WTC11 (cell line): ENCODE results near the gene CDK7. TPM values are rescaled to one million over a fixed set of nuclear protein-coding genes. Genes with fewer than 3 reads are reported as not detected.

Experiments
- AR ChIP-seq: fragments of 250-450 bp; sonication (Bioruptor Pico); IDR thresholded peaks from 2 replicates; pipeline ENCODE4 v1.9.0; 2021; ENCODE audit warnings: mild to moderate bottlenecking
- ATF3 ChIP-seq: sonication (generic); formaldehyde crosslinking; conservative IDR thresholded peaks from 2 replicates; pipeline ENCODE4 v1.8.1; 2022; ENCODE audit warnings: mild to moderate bottlenecking, missing genetic modification reagents
- CREM ChIP-seq: sonication (generic); formaldehyde crosslinking; IDR thresholded peaks from 2 replicates; pipeline ENCODE4 v1.8.1; 2022; ENCODE audit warnings: mild to moderate bottlenecking, missing genetic modification reagents, moderate library complexity
- GABPB1 ChIP-seq: sonication (generic); formaldehyde crosslinking; IDR thresholded peaks from 2 replicates; pipeline ENCODE4 v1.8.1; 2023; ENCODE audit warnings: mild to moderate bottlenecking, missing genetic modification reagents
- HMGXB4 ChIP-seq: sonication (generic); formaldehyde crosslinking; IDR thresholded peaks from 2 replicates; pipeline ENCODE4 v1.8.1; 2023; ENCODE audit warnings: mild to moderate bottlenecking, moderate library complexity, missing genetic modification reagents
- MAX ChIP-seq: sonication (generic); formaldehyde crosslinking; IDR thresholded peaks from 2 replicates; pipeline ENCODE4 v1.8.0; 2022; ENCODE audit warnings: mild to moderate bottlenecking, missing genetic modification reagents
- NFE2L1 ChIP-seq: sonication (generic); formaldehyde crosslinking; IDR thresholded peaks from 2 replicates; pipeline ENCODE4 v1.8.1; 2023; ENCODE audit warnings: missing genetic modification reagents
- NR2C2 ChIP-seq: sonication (generic); formaldehyde crosslinking; IDR thresholded peaks from 2 replicates; pipeline ENCODE4 v1.8.0; 2022; ENCODE audit warnings: mild to moderate bottlenecking, missing genetic modification reagents
- ZBTB21 ChIP-seq: sonication (generic); formaldehyde crosslinking; IDR thresholded peaks from 2 replicates; pipeline ENCODE4 v1.8.1; 2023; ENCODE audit warnings: mild to moderate bottlenecking, missing genetic modification reagents, borderline replicate concordance
- ZNF396 ChIP-seq: fragments of 250-450 bp; sonication (Bioruptor Pico); IDR thresholded peaks from 2 replicates; pipeline ENCODE4 v1.8.0; 2021; ENCODE audit warnings: mild to moderate bottlenecking, moderate library complexity, borderline replicate concordance
- ZNF671 ChIP-seq: fragments of 250-450 bp; sonication (Bioruptor Pico); IDR thresholded peaks from 2 replicates; pipeline ENCODE4 v1.8.0; 2021; ENCODE audit warnings: mild to moderate bottlenecking
- ZSCAN18 ChIP-seq: fragments of 250-450 bp; sonication (Bioruptor Pico); IDR thresholded peaks from 2 replicates; pipeline ENCODE4 v2.1.2; 2022; ENCODE audit warnings: mild to moderate bottlenecking, moderate library complexity
- total RNA-seq: library from RNA; stranded (reverse); gene quantifications from 3 replicates; pipeline ENCODE4 v1.2.3, GENCODE V29; 2021
- TF ChIP-seq, protein P1 (sequence below): sonication (generic); formaldehyde crosslinking; IDR thresholded peaks from 2 replicates; pipeline ENCODE4 v1.8.0; 2022; ENCODE audit warnings: mild to moderate bottlenecking, missing genetic modification reagents
- TF ChIP-seq, protein P2 (sequence below): sonication (generic); formaldehyde crosslinking; IDR thresholded peaks from 2 replicates; pipeline ENCODE4 v1.8.1; 2022; ENCODE audit warnings: mild to moderate bottlenecking, missing genetic modification reagents, moderate library complexity, borderline replicate concordance
- TF ChIP-seq, protein P3 (sequence below): fragments of 250-450 bp; sonication (Bioruptor Pico); IDR thresholded peaks from 2 replicates; pipeline ENCODE4 v1.9.0; 2021; ENCODE audit warnings: mild to moderate bottlenecking
- TF ChIP-seq, protein P4 (sequence below): sonication (generic); formaldehyde crosslinking; IDR thresholded peaks from 2 replicates; pipeline ENCODE4 v1.8.1; 2023; ENCODE audit warnings: mild to moderate bottlenecking, missing genetic modification reagents, borderline replicate concordance
- TF ChIP-seq, protein P5 (sequence below): fragments of 250-450 bp; sonication (Bioruptor Pico); IDR thresholded peaks from 2 replicates; pipeline ENCODE4 v1.8.0; 2021; ENCODE audit warnings: mild to moderate bottlenecking
- TF ChIP-seq, protein P6 (sequence below): sonication (generic); formaldehyde crosslinking; IDR thresholded peaks from 2 replicates; pipeline ENCODE4 v1.8.1; 2022; ENCODE audit warnings: low read depth, mild to moderate bottlenecking, moderate library complexity, missing genetic modification reagents, borderline replicate concordance
- TF ChIP-seq, protein P7 (sequence below): sonication (generic); formaldehyde crosslinking; IDR thresholded peaks from 2 replicates; pipeline ENCODE4 v1.8.0; 2023; ENCODE audit warnings: missing genetic modification reagents

CDK7 gene
- total RNA-seq, 1 experiment from 2014 or later, result 62.7 TPM

GRCh38 chr5:69217548-69218526, 16.8 kb upstream of the CDK7 start (continued):
- TF ChIP-seq, protein P1, sequence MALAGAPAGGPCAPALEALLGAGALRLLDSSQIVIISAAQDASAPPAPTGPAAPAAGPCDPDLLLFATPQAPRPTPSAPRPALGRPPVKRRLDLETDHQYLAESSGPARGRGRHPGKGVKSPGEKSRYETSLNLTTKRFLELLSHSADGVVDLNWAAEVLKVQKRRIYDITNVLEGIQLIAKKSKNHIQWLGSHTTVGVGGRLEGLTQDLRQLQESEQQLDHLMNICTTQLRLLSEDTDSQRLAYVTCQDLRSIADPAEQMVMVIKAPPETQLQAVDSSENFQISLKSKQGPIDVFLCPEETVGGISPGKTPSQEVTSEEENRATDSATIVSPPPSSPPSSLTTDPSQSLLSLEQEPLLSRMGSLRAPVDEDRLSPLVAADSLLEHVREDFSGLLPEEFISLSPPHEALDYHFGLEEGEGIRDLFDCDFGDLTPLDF, result no peak
- TF ChIP-seq, protein P2, sequence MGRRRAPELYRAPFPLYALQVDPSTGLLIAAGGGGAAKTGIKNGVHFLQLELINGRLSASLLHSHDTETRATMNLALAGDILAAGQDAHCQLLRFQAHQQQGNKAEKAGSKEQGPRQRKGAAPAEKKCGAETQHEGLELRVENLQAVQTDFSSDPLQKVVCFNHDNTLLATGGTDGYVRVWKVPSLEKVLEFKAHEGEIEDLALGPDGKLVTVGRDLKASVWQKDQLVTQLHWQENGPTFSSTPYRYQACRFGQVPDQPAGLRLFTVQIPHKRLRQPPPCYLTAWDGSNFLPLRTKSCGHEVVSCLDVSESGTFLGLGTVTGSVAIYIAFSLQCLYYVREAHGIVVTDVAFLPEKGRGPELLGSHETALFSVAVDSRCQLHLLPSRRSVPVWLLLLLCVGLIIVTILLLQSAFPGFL (CRISPR knock-in tag), result no peak
- TF ChIP-seq ZBTB21 (CRISPR knock-in tag) (peak; percentile 84; the same call in 1 of the 2 replicates), NR2C2 (CRISPR knock-in tag) (no peak), CREM (CRISPR knock-in tag) (no peak; the same call in 1 of the 2 replicates), AR (CRISPR knock-in tag) (peak; percentile 62; the same call in 1 of the 2 replicates), NFE2L1 (CRISPR knock-in tag) (no peak), ATF3 (no peak), HMGXB4 (CRISPR knock-in tag) (no peak), ZSCAN18 (CRISPR knock-in tag) (no peak), GABPB1 (CRISPR knock-in tag) (peak; percentile 64; the same call in 1 of the 2 replicates), ZNF671 (no peak), ZNF396 (no peak), MAX (CRISPR knock-in tag) (peak; percentile 87)
- TF ChIP-seq, protein P3, sequence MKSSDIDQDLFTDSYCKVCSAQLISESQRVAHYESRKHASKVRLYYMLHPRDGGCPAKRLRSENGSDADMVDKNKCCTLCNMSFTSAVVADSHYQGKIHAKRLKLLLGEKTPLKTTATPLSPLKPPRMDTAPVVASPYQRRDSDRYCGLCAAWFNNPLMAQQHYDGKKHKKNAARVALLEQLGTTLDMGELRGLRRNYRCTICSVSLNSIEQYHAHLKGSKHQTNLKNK, result 0 out of 2 replicates have a peak, but pooled peaks have one; percentile 44
- TF ChIP-seq, protein P4, sequence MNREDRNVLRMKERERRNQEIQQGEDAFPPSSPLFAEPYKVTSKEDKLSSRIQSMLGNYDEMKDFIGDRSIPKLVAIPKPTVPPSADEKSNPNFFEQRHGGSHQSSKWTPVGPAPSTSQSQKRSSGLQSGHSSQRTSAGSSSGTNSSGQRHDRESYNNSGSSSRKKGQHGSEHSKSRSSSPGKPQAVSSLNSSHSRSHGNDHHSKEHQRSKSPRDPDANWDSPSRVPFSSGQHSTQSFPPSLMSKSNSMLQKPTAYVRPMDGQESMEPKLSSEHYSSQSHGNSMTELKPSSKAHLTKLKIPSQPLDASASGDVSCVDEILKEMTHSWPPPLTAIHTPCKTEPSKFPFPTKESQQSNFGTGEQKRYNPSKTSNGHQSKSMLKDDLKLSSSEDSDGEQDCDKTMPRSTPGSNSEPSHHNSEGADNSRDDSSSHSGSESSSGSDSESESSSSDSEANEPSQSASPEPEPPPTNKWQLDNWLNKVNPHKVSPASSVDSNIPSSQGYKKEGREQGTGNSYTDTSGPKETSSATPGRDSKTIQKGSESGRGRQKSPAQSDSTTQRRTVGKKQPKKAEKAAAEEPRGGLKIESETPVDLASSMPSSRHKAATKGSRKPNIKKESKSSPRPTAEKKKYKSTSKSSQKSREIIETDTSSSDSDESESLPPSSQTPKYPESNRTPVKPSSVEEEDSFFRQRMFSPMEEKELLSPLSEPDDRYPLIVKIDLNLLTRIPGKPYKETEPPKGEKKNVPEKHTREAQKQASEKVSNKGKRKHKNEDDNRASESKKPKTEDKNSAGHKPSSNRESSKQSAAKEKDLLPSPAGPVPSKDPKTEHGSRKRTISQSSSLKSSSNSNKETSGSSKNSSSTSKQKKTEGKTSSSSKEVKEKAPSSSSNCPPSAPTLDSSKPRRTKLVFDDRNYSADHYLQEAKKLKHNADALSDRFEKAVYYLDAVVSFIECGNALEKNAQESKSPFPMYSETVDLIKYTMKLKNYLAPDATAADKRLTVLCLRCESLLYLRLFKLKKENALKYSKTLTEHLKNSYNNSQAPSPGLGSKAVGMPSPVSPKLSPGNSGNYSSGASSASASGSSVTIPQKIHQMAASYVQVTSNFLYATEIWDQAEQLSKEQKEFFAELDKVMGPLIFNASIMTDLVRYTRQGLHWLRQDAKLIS, result no peak
- TF ChIP-seq, protein P5, sequence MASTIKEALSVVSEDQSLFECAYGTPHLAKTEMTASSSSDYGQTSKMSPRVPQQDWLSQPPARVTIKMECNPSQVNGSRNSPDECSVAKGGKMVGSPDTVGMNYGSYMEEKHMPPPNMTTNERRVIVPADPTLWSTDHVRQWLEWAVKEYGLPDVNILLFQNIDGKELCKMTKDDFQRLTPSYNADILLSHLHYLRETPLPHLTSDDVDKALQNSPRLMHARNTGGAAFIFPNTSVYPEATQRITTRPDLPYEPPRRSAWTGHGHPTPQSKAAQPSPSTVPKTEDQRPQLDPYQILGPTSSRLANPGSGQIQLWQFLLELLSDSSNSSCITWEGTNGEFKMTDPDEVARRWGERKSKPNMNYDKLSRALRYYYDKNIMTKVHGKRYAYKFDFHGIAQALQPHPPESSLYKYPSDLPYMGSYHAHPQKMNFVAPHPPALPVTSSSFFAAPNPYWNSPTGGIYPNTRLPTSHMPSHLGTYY (CRISPR knock-in tag), result no peak
- TF ChIP-seq, protein P6, sequence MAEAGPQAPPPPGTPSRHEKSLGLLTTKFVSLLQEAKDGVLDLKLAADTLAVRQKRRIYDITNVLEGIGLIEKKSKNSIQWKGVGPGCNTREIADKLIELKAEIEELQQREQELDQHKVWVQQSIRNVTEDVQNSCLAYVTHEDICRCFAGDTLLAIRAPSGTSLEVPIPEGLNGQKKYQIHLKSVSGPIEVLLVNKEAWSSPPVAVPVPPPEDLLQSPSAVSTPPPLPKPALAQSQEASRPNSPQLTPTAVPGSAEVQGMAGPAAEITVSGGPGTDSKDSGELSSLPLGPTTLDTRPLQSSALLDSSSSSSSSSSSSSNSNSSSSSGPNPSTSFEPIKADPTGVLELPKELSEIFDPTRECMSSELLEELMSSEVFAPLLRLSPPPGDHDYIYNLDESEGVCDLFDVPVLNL (CRISPR knock-in tag), result no peak
- TF ChIP-seq, protein P7, sequence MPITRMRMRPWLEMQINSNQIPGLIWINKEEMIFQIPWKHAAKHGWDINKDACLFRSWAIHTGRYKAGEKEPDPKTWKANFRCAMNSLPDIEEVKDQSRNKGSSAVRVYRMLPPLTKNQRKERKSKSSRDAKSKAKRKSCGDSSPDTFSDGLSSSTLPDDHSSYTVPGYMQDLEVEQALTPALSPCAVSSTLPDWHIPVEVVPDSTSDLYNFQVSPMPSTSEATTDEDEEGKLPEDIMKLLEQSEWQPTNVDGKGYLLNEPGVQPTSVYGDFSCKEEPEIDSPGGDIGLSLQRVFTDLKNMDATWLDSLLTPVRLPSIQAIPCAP (CRISPR knock-in tag), result no peak
